ENCODE measurements around the gene C2orf76. TPM values are rescaled to one million over a fixed set of nuclear protein-coding genes. Genes with fewer than 3 reads are reported as not detected.

The C2orf76 gene
- polyA plus RNA-seq, 2 of the 4 experiments (the other 2 are of a cell fraction) = 16.6 to 34.3 TPM

DNA sequence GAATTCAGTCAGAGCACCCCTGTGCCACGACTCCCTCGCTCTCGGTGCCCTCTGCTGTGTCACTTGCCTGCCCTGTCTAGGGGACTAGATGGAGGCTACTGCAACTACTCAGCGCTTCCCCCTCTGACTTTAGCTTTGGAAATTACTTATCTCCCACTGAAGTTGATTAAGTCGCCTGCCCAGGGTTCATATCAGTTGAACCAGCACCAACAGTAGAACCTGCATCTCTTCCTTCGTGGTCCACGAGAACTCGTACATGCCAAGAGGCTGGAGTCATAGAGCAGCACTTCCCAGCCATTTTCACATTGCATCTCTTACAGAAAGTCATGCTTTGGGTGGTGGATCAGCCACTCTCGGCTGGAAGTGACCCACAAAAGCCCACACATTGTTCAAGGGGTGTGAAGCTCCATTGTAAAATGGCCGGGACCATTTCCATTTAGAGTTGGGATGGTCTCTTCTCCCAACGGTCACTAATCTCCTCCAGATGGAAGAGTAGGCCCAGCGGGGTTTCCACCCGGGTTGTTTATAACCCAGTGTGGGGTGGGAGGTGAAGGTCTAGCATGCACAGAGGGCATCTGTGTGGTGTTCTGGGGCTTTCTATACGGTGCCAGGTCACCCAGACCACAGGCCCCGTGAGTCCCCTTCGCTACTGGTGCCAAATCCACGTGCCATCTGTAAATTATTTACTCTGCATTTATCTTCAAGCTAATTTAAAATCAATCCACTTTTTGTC, 105.0 kb downstream of the C2orf76 start:
- POLR2A ChIA-PET = no interaction called here
- DNase-seq (ENCODE audit: low read depth in 1 of 2, low spot score in 1 of 2) = no peak
- WGBS (ENCODE audit: missing lambda C conversion rate) = 93% methylated on average over 17 of the region's 17 CpGs
- H3K4me1 ChIP-seq = peaks cover 2% of the 10 kb centered on the region
- no peak overlapping the region for H3K4me2 ChIP-seq
- FAIRE-seq = no peak
- no peak overlapping the region for H3K27ac ChIP-seq
- CTCF ChIA-PET = interaction anchor here (0.8 to 1.5 kb wide), 5 partner anchors 18 to 380 kb away, joined by 3 to 4 read pairs (median 3); no protein-coding TSS in a partner anchor
- H3K4me3 ChIP-seq = no peak overlapping the region
- no peak for TF ChIP-seq GATA3 (IDR thresholded peaks at IDR 0.05; ENCODE audit: borderline replicate concordance)
- no peak for TF ChIP-seq CEBPB (IDR thresholded peaks at IDR 0.05)
- TF ChIP-seq, protein P1, sequence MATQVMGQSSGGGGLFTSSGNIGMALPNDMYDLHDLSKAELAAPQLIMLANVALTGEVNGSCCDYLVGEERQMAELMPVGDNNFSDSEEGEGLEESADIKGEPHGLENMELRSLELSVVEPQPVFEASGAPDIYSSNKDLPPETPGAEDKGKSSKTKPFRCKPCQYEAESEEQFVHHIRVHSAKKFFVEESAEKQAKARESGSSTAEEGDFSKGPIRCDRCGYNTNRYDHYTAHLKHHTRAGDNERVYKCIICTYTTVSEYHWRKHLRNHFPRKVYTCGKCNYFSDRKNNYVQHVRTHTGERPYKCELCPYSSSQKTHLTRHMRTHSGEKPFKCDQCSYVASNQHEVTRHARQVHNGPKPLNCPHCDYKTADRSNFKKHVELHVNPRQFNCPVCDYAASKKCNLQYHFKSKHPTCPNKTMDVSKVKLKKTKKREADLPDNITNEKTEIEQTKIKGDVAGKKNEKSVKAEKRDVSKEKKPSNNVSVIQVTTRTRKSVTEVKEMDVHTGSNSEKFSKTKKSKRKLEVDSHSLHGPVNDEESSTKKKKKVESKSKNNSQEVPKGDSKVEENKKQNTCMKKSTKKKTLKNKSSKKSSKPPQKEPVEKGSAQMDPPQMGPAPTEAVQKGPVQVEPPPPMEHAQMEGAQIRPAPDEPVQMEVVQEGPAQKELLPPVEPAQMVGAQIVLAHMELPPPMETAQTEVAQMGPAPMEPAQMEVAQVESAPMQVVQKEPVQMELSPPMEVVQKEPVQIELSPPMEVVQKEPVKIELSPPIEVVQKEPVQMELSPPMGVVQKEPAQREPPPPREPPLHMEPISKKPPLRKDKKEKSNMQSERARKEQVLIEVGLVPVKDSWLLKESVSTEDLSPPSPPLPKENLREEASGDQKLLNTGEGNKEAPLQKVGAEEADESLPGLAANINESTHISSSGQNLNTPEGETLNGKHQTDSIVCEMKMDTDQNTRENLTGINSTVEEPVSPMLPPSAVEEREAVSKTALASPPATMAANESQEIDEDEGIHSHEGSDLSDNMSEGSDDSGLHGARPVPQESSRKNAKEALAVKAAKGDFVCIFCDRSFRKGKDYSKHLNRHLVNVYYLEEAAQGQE (IDR thresholded peaks at IDR 0.05) = no peak
- no peak for TF ChIP-seq FOSL2 (IDR thresholded peaks at IDR 0.05)
- no peak for TF ChIP-seq FOSL2 (CRISPR knock-in tag; IDR thresholded peaks at IDR 0.05)
- no peak for TF ChIP-seq NFE2L2 (conservative IDR thresholded peaks at IDR 0.05; ENCODE audit: low read length)
- TF ChIP-seq TP53 (CRISPR knock-in tag; IDR thresholded peaks at IDR 0.05) = no peak
- TF ChIP-seq, protein P2, sequence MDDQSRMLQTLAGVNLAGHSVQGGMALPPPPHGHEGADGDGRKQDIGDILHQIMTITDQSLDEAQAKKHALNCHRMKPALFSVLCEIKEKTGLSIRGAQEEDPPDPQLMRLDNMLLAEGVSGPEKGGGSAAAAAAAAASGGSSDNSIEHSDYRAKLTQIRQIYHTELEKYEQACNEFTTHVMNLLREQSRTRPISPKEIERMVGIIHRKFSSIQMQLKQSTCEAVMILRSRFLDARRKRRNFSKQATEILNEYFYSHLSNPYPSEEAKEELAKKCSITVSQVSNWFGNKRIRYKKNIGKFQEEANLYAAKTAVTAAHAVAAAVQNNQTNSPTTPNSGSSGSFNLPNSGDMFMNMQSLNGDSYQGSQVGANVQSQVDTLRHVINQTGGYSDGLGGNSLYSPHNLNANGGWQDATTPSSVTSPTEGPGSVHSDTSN (IDR thresholded peaks at IDR 0.05) = no peak
- TF ChIP-seq, protein P3, sequence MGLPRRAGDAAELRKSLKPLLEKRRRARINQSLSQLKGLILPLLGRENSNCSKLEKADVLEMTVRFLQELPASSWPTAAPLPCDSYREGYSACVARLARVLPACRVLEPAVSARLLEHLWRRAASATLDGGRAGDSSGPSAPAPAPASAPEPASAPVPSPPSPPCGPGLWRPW (IDR thresholded peaks at IDR 0.05) = no peak
- TF ChIP-seq, protein P4, sequence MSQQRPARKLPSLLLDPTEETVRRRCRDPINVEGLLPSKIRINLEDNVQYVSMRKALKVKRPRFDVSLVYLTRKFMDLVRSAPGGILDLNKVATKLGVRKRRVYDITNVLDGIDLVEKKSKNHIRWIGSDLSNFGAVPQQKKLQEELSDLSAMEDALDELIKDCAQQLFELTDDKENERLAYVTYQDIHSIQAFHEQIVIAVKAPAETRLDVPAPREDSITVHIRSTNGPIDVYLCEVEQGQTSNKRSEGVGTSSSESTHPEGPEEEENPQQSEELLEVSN (IDR thresholded peaks at IDR 0.05; ENCODE audit: borderline replicate concordance, low read depth) = no peak
- TF ChIP-seq SREBF2 (IDR thresholded peaks at IDR 0.05) = no peak
- no peak for TF ChIP-seq RAD21 (conservative IDR thresholded peaks at IDR 0.05 in 1 of 2, IDR thresholded peaks at IDR 0.05 in 1 of 2)
- no peak for ATAC-seq
- H3K9me3 ChIP-seq = no peaks in the 10 kb centered on the region

DNA sequence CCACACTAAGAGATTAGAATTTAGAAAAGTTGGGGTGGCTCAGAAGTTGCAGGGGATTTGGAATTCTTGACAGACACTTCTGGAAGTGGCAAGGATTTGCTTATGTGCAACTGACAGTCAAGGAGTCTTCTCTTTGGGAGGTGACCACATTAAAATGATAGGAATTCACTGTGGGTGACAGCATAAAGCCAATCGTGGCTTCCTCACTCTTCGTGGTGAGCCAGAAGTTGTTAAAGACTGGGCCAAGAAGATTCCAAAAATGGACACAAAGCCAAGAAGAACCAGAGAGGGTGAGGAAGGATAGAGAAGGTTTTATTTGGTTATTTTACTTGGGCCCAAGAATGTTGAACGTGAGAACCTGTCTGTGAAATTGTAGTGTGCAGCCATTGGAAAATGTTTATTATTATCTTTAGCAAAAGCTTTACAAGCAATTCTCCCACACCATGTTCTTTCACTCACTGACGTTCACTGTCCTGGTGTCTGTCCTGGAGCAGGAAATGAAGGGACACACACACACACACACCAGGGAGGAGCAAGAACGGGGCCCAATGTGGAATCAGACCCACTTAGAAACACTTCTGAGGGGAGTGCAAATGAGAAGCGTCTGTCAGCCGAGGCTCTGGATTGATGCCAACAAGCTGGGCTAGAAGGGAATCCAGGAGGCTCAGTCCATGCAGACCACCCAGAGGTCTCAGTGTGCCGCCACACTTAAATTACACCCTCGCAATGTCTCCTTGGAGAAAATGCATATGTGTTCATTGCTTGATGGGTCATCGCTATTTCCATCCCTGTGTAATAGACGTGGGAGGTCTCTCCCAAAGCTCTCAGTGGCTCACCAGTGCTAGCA, 105.8 kb downstream of the C2orf76 start:
- ATAC-seq (no peak), DNase-seq (ENCODE audit: low read depth in 1 of 2, low spot score in 1 of 2) (no peak), FAIRE-seq (no peak)
- Histone ChIP-seq H3K4me2 (no peak overlapping the region), H3K4me3 (no peak overlapping the region), H3K27ac (no peak overlapping the region), H3K9me3 (no peaks in the 10 kb centered on the region), H3K4me1 (peaks cover 9% of the 10 kb centered on the region)
- CTCF ChIA-PET = interaction anchor here (0.8 to 1.8 kb wide), 5 partner anchors 18 to 379 kb away, joined by 3 to 6 read pairs (median 3); no protein-coding TSS in a partner anchor
- POLR2A ChIA-PET = no interaction called here
- TF ChIP-seq TFCP2L1 (CRISPR knock-in tag; IDR thresholded peaks at IDR 0.05) = no peak
- no peak for TF ChIP-seq EHMT2 (IDR thresholded peaks at IDR 0.05; ENCODE audit: low read depth)
- TF ChIP-seq ESRRA (IDR thresholded peaks at IDR 0.05; ENCODE audit: borderline replicate concordance, low read length) = no peak
- no peak for TF ChIP-seq POLR2AphosphoS2 (conservative IDR thresholded peaks at IDR 0.05; ENCODE audit: low read length)
- TF ChIP-seq ZC3H11A (IDR thresholded peaks at IDR 0.05) = no peak
- no peak for TF ChIP-seq CHD4 (IDR thresholded peaks at IDR 0.05; ENCODE audit: borderline replicate concordance)
- TF ChIP-seq FOXS1 (CRISPR knock-in tag; IDR thresholded peaks at IDR 0.05) = no peak
- TF ChIP-seq, protein P5, sequence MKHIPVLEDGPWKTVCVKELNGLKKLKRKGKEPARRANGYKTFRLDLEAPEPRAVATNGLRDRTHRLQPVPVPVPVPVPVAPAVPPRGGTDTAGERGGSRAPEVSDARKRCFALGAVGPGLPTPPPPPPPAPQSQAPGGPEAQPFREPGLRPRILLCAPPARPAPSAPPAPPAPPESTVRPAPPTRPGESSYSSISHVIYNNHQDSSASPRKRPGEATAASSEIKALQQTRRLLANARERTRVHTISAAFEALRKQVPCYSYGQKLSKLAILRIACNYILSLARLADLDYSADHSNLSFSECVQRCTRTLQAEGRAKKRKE (CRISPR knock-in tag; IDR thresholded peaks at IDR 0.05; ENCODE audit: low read depth) = no peak
- no peak for TF ChIP-seq EHF (CRISPR knock-in tag; IDR thresholded peaks at IDR 0.05)
- TF ChIP-seq RARB (CRISPR knock-in tag; IDR thresholded peaks at IDR 0.05) = no peak
- TF ChIP-seq, protein P6, sequence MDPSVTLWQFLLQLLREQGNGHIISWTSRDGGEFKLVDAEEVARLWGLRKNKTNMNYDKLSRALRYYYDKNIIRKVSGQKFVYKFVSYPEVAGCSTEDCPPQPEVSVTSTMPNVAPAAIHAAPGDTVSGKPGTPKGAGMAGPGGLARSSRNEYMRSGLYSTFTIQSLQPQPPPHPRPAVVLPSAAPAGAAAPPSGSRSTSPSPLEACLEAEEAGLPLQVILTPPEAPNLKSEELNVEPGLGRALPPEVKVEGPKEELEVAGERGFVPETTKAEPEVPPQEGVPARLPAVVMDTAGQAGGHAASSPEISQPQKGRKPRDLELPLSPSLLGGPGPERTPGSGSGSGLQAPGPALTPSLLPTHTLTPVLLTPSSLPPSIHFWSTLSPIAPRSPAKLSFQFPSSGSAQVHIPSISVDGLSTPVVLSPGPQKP (IDR thresholded peaks at IDR 0.05; ENCODE audit: low read depth, low read length) = no peak
- no peak for TF ChIP-seq SMC3 (IDR thresholded peaks at IDR 0.05)
- WGBS (ENCODE audit: missing lambda C conversion rate) = 87% methylated on average over 11 of the region's 11 CpGs

Measured in A549 (cell line).